SJSA1 (cell line): ENCODE measurements around the gene PTDSS2. TPM values are rescaled to one million over a fixed set of nuclear protein-coding genes. Genes with fewer than 3 reads are reported as not detected.
A peak's percentile ranks its signal among the peaks of the same experiment; 100 is the strongest.
"Not testable (repeated sequence)": the region's sequence is repeated elsewhere in the genome, so short reads cannot be mapped to it uniquely, and the experiment has no call there.

Experiments used
- DNase-seq, 2 experiments: peaks; one replicate each; pipeline ENCODE4 v3.0.0-alpha.2; 2015 to 2020; ENCODE audit warnings: low spot score in 2 of 2, low read depth in 1 of 2
- H3K27ac ChIP-seq: fragments of 250-450 bp; sonication (Bioruptor Pico); 2 replicates; pipeline ENCODE4 v1.5.1; 2020; ENCODE audit warnings: mild to moderate bottlenecking, moderate library complexity
- H3K27me3 ChIP-seq: fragments of 250-450 bp; sonication (Bioruptor Pico); replicated peaks from 2 replicates; pipeline ENCODE4 v1.5.1; 2020; ENCODE audit warnings: mild to moderate bottlenecking, moderate library complexity
- H3K36me3 ChIP-seq: fragments of 250-450 bp; sonication (Bioruptor Pico); 2 replicates; pipeline ENCODE4 v1.5.1; 2020; ENCODE audit warnings: mild to moderate bottlenecking
- H3K4me1 ChIP-seq: fragments of 250-450 bp; sonication (Bioruptor Pico); replicated peaks from 2 replicates; pipeline ENCODE4 v1.6.1; 2021; ENCODE audit warnings: mild to moderate bottlenecking
- H3K4me3 ChIP-seq: fragments of 250-450 bp; sonication (Bioruptor Pico); 2 replicates; pipeline ENCODE4 v1.5.1; 2020; ENCODE audit warnings: mild to moderate bottlenecking
- H3K9me3 ChIP-seq: fragments of 250-450 bp; sonication (Bioruptor Pico); replicated peaks from 2 replicates; pipeline ENCODE4 v1.5.1; 2020; ENCODE audit warnings: mild to moderate bottlenecking
- total RNA-seq: library from RNA; depleted of rRNA; stranded (reverse); fragments of >200 nt; shearing (Covaris generic); gene quantifications from 2 replicates; pipeline ENCODE4 v1.2.3, GENCODE V29; 2014; rRNA removed

PTDSS2 gene
- total RNA-seq = 11.5 and 18.3 TPM in 2 replicates

DNA sequence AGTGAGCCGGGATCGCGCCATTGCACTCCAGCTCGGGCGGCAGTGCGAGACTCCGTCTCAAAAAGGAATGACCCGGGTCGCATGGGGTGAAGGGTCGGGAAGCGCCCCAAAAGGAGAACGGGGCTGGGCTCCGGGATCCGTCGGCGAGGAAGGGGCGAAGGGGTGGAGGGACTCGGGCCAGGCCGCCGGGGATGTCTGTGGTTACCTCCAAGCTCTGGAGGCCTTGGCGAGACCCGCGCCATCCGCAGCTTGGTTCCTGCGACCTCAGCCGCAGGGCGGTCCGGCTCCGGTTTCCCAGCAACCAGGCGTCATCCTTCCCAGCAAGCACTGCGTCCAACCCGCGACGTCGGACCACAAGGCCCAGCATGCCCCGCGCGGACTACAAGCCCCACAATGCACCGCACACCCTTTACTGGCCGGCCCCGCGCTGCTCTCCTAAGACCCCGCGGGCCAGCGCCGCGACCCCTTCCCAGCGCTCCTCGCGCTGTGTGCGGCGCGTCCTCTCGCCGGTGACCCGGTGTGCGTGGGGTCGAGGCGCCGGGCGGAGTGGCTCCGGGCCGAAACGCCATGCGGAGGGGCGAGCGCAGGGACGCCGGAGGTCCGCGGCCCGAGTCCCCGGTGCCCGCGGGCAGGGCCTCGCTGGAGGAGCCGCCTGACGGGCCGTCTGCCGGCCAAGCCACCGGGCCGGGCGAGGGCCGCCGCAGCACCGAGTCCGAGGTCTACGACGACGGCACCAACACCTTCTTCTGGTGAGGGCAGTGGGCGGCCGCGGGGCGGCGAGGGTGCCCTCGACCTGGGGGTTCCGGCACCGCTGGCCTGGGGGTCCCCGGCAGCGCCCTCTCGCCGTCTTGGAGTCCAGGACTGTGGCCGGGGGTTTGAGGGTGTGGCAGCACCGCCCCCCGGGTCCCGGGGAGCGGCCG, at the start of gene PTDSS2:
PTDSS2 (plus strand) TSS at position 391 of the 920 bp plus-strand sequence; CDS start at position 568, 177 bp downstream.
- no peaks in the 10 kb centered on the region for H3K27me3 ChIP-seq
- peaks cover 17% of the 10 kb centered on the region for H3K4me1 ChIP-seq
- peaks cover 5% of the 10 kb centered on the region for H3K36me3 ChIP-seq
- no peaks in the 10 kb centered on the region for H3K9me3 ChIP-seq
- H3K27ac ChIP-seq = no peak within 1 kb of the TSS
- peak; percentile 72 to 87 for DNase-seq
- peak within 1 kb of the TSS; percentile 97 for H3K4me3 ChIP-seq

DNA sequence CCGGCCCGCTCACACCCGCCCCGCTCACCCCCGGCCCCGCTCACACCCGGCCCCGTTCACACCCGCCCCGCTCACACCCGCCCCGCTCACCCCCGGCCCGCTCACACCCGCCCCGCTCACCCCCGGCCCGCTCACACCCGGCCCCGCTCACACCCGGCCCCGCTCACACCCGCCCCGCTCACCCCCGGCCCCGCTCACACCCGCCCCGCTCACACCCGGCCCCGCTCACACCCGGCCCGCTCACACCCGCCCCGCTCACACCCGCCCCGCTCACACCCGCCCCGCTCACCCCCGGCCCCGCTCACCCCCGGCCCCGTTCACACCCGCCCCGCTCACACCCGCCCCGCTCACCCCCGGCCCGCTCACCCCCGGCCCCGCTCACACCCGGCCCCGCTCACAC, 48.9 kb upstream of the PTDSS2 start:
- H3K4me1 ChIP-seq = peaks cover 14% of the 10 kb centered on the region
- H3K36me3 ChIP-seq, DNase-seq, H3K27ac ChIP-seq, H3K9me3 ChIP-seq, H3K4me3 ChIP-seq: not testable (repeated sequence)
- H3K27me3 ChIP-seq = peaks cover 19% of the 10 kb centered on the region

DNA sequence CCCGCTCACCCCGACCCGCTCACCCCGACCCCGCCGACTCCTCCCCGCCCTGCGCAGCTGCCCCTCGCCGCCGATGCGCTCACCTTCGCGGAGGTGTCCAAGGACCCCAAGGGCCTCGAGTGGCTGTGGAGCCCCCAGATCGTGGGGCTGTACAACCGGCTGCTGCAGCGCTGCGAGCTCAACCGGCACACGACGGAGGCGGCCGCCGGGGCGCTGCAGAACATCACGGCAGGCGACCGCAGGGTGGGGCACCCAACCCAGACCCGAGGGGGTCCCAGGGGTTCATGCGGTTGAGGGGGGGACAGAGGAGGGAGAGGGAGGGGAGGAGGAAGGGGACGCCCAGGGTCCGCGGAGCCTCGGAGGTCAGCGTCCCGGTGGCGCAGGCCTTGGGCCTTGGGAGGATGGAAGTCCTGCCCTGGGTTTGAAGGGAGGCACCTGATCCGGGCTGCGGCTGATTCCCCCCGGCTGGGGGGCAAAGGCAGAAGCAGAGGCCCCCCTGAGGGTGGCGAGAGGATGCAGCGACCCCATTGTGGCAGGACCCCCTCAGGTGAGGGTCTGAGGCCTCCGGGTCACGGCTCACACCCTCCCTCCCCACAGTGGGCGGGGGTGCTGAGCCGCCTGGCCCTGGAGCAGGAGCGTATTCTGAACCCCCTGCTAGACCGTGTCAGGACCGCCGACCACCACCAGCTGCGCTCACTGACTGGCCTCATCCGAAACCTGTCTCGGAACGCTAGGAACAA, 46.9 kb upstream of the PTDSS2 start:
- 0 out of 2 replicates have a peak, but pooled peaks cover 3% of the 10 kb centered on the region for H3K4me1 ChIP-seq
- no peaks in the 10 kb centered on the region for H3K36me3 ChIP-seq
- DNase-seq = no peak
- peaks cover 19% of the 10 kb centered on the region for H3K27me3 ChIP-seq
- no peaks in the 10 kb centered on the region for H3K9me3 ChIP-seq
- H3K4me3 ChIP-seq = no peak overlapping the region
- H3K27ac ChIP-seq = no peak overlapping the region

GRCh38 chr11:403761-404431, 46.2 kb upstream of the PTDSS2 start:
- Histone ChIP-seq H3K4me1 (0 out of 2 replicates have a peak, but pooled peaks cover 3% of the 10 kb centered on the region), H3K4me3 (no peak overlapping the region), H3K36me3 (no peaks in the 10 kb centered on the region), H3K27ac (no peak overlapping the region), H3K9me3 (no peaks in the 10 kb centered on the region), H3K27me3 (peaks cover 19% of the 10 kb centered on the region)
- DNase-seq = no peak

DNA sequence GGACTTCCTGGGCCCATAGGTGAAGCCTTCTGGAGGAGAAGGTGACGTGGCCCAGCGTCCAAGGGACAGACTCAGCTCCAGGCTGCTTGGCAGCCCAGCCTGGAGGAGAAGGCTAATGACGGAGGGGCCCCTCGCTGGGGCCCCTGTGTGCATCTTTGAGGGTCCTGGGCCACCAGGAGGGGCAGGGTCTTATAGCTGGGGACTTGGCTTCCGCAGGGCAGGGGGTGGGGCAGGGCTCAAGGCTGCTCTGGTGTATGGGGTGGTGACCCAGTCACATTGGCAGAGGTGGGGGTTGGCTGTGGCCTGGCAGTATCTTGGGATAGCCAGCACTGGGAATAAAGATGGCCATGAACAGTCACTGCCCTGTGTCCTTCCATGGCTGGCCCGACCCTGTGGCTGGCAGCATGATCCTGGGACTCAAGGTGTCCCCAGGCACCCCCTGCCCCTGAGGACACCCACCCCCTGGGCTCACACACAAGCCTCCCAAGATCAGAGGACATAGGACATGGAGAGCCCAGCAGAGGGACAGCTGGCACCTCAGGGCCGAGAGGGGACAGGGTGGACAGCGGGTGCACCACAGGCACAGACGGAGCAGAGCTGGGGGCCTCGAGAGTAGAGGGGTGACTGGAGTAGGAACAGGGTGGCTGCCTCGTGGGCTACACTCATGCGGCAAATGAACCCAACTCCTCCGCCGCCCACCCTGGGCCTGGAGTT, 45.4 kb upstream of the PTDSS2 start:
- 0 out of 2 replicates have a peak, but pooled peaks cover 3% of the 10 kb centered on the region for H3K4me1 ChIP-seq
- no peak overlapping the region for H3K4me3 ChIP-seq
- H3K36me3 ChIP-seq = no peaks in the 10 kb centered on the region
- H3K27me3 ChIP-seq = peaks cover 17% of the 10 kb centered on the region
- no peak for DNase-seq
- no peaks in the 10 kb centered on the region for H3K9me3 ChIP-seq
- H3K27ac ChIP-seq = no peak overlapping the region

DNA sequence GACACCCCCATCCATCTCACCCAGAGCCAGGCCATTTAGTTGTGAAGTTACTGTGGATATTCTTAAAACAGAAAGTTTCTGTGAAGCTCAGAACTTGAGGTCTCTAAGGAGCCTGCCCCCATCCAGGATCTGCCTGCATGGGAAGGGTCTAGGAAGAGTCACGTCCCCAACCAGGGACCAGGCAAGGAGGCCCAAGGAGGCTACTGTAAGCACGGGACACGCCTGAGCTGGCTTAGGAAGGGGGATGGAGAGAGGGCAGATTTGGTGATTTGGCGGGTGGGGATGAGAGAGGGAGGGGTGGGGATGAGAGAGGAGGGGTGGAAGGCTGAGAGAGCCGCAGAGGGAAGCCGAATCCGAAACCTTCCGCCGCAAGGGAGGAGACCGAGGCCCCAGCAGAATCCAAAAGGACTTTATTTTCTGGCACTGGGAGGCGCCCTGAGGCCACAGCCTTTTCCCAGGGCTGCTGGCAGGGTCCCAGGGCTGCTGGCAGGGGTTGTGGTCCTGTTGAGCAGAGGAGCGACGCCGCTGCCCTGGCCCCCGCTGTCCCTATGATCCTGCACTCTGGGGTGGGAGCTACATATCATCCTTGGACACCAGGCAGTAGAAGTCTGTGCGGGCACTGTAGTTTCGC, 44.6 kb upstream of the PTDSS2 start:
- peaks cover 10% of the 10 kb centered on the region for H3K27me3 ChIP-seq
- no peak for DNase-seq
- no peaks in the 10 kb centered on the region for H3K36me3 ChIP-seq
- 0 out of 2 replicates have a peak, but pooled peaks cover 3% of the 10 kb centered on the region for H3K4me1 ChIP-seq
- no peaks in the 10 kb centered on the region for H3K9me3 ChIP-seq
- no peak overlapping the region for H3K4me3 ChIP-seq
- H3K27ac ChIP-seq = no peak overlapping the region

DNA sequence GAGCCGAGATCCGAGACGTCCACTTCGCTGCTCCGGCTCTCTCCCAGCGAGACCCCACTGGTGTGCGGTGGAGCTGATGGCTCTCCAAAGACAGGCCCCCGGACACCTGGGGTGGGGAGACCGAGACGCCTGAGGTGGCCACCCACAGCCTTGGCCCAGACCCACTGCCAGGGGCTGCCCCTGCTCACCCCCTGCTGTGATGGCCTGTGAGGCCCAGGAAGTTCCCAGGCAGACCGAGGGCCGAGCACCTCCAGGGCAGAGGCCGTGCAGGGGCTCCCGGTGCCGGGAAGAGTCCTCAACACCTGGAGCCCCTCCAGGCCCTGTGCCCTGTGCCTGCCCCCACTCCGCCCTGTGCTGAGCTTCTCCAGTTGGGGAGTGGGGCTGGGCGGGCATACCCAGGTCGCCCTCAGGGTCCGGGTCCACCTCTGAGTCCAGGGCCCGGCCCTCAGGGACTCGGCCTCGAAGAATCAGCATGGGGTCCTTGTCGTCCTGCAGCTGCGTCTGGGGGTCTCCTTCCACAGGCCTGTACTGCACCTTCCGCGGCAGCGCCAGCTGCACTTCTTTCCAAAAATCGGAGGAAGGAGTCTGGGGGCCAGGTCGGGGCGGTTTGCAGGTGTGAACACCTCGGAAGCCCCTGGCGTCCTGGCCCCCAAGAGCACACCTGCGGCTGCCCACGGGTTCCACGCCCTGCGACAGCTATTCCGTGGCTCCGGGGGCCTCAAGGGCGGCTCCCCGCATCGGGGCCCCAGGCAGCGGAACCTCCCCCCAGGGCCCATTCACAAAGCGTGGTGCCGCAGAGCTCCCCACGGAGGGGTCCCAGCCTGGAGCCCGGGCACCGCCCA, 43.9 kb upstream of the PTDSS2 start:
- Histone ChIP-seq H3K36me3 (no peaks in the 10 kb centered on the region), H3K27ac (no peak overlapping the region), H3K27me3 (peaks cover 9% of the 10 kb centered on the region; the same call in 1 of the 2 replicates), H3K4me1 (0 out of 2 replicates have a peak, but pooled peaks cover 3% of the 10 kb centered on the region), H3K9me3 (no peaks in the 10 kb centered on the region), H3K4me3 (peak overlapping the region; percentile 27)
- no peak for DNase-seq

GRCh38 chr11:406796-407650, 43.1 kb upstream of the PTDSS2 start:
- Histone ChIP-seq H3K4me1 (0 out of 2 replicates have a peak, but pooled peaks cover 3% of the 10 kb centered on the region), H3K4me3 (peak overlapping the region; percentile 27), H3K27ac (no peak overlapping the region), H3K9me3 (no peaks in the 10 kb centered on the region), H3K36me3 (no peaks in the 10 kb centered on the region), H3K27me3 (peaks cover 9% of the 10 kb centered on the region; the same call in 1 of the 2 replicates)
- DNase-seq = peak in 1 of 2 experiments; percentile 61

DNA sequence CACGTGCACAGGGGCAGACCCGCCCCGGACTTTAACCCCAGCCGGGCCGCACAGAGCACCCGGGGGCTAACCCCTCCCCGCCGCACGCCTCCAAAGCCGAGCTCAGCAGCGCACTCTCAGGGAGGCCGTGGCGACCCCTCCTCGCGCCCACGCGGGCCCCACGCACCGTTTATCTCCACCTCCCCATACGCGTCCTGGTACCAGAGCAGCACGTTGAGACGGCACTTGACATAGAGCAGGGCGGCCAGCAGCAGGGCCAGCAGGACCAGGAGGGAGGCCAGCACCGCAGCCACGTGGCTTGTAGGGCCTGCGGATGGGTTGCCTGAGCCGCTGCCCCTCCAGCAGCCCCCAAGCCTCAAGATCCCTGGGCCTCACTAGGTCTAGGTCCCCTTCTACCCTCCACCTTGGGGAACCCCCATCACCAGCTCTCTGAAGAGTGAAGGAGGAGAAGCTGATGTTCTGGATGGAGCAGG, 42.4 kb upstream of the PTDSS2 start:
- H3K9me3 ChIP-seq = no peaks in the 10 kb centered on the region
- no peak for DNase-seq
- peaks cover 9% of the 10 kb centered on the region; the same call in 1 of the 2 replicates for H3K27me3 ChIP-seq
- H3K4me1 ChIP-seq = 0 out of 2 replicates have a peak, but pooled peaks cover 3% of the 10 kb centered on the region
- H3K36me3 ChIP-seq = no peaks in the 10 kb centered on the region
- no peak overlapping the region for H3K27ac ChIP-seq
- H3K4me3 ChIP-seq = no peak overlapping the region

DNA sequence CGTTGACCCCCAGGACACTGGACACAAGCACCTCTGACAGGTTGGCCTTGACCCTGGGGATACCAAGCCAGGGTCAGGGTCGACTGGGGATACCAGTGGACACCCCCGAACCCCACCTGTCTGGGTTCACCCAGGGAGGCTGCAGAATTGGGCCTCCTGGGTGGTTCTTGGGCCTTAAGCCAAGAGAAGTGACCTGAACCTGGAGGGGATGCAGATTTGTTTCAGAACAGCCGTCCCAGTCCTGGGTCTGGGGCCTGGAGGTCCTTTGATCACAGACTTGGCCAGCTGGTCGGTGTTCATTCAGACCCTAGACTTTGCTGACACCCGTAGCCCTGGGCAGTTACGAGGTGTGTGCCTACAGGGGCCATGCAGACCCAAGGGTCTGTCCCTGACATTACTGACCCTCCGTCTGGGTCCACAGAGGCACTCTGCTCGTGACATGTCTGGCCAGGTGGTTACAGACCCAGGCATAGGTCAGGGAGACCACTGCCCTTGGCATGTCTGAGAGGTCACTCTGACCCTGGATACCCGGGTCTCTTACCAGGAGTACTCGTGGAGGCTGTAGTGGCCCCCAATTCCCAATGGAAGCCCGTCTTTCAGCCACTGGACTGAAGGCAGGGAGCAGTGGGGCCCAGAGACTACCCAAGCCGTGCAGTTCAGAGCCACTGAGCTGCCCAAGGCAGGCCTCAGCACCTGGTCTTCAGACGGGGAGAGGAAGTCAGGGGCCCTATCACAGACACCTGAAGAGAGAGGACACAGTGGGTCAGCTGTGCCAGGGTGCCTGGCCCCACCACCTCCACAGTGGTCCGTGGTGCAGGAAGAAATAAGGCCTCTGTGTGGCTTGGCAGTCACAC, 41.7 kb upstream of the PTDSS2 start:
- no peaks in the 10 kb centered on the region for H3K9me3 ChIP-seq
- H3K36me3 ChIP-seq = no peaks in the 10 kb centered on the region
- no peak for DNase-seq
- H3K27ac ChIP-seq = no peak overlapping the region
- H3K27me3 ChIP-seq = peaks cover 5% of the 10 kb centered on the region; the same call in 1 of the 2 replicates
- no peak overlapping the region for H3K4me3 ChIP-seq
- 0 out of 2 replicates have a peak, but pooled peaks cover 3% of the 10 kb centered on the region for H3K4me1 ChIP-seq
